ENCODE data around the gene SPATA21.

SPATA21 gene

DNA sequence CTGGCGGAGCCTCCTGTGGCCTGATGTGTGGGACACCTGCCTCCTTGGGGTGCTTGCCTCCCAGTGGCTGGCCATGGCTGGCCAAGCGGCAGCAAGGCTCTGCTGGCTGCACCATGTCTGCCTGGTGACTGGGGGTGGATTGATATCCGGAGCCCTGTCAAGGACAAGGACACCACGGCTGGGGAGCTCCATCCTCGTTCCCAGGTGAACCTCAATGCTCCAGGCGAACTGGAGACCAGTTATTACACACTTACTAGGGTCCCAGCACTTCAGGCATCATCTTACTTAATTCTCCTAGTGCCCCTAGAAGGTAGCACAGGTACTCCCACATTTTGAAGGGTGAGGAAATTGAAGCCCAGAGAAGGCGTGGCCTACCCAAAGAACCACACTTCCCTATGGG, 15.2 kb downstream of the SPATA21 start:
- Histone ChIP-seq H3K4me3 (ENCODE audit: low read depth in 1 of 2, low read length in 2 of 2) (no peak overlapping the region), H4K20me1 (ENCODE audit: insufficient read depth, low read length) (no peaks in the 10 kb centered on the region), H3K79me2 (ENCODE audit: insufficient read depth, low read length) (no peaks in the 10 kb centered on the region), H3K4me1 (ENCODE audit: insufficient read depth, low read length) (peaks cover 16% of the 10 kb centered on the region), H3K27ac (ENCODE audit: low read length) (no peak overlapping the region), H3K36me3 (ENCODE audit: insufficient read depth, low read length) (no peaks in the 10 kb centered on the region), H3K4me2 (ENCODE audit: insufficient read depth, low read length) (no peak overlapping the region), H3K9ac (ENCODE audit: low read depth, low read length) (no peak overlapping the region), H3K27me3 (ENCODE audit: insufficient read depth, low read length, poor library complexity) (peaks cover 5% of the 10 kb centered on the region), H3K9me3 (ENCODE audit: insufficient read depth, low read length, severe bottlenecking) (no peaks in the 10 kb centered on the region), H2AFZ (ENCODE audit: low read depth, low read length) (no peak overlapping the region)
- DNase-seq (no peak), ATAC-seq (ENCODE audit: insufficient read depth, low read depth) (no peak)
- TF ChIP-seq EZH2 (IDR thresholded peaks at IDR 0.05; ENCODE audit: borderline replicate concordance, low read depth, low read length, severe bottlenecking): no peak

DNA sequence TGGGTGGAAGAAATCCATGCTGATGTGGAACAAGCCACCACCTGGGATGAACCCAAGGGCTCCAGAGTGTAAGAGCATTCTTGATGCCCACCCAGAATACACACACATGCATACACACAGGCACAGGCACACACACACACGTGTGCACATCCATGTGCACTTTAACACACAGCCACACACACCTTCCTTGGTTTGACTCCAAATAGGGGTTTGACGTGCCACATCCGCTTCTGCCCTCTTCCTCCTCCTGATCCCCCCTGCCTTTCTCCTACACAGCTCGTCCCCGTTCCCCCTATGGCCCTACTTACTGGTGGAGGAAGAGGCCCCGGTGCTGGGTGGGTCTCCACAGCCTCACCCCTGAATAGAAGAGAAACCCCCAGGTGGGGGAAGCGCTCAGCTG, 16.0 kb downstream of the SPATA21 start:
- Histone ChIP-seq H3K9me3 (ENCODE audit: insufficient read depth, low read length, severe bottlenecking) (no peaks in the 10 kb centered on the region), H3K9ac (ENCODE audit: low read depth, low read length) (no peak overlapping the region), H2AFZ (ENCODE audit: low read depth, low read length) (no peak overlapping the region), H3K27me3 (ENCODE audit: insufficient read depth, low read length, poor library complexity) (peaks cover 5% of the 10 kb centered on the region), H3K4me2 (ENCODE audit: insufficient read depth, low read length) (0 out of 2 replicates have a peak overlapping the region, but pooled peaks have one; percentile 6), H3K4me1 (ENCODE audit: insufficient read depth, low read length) (peaks cover 16% of the 10 kb centered on the region), H3K4me3 (ENCODE audit: low read depth in 1 of 2, low read length in 2 of 2) (no peak overlapping the region), H3K36me3 (ENCODE audit: insufficient read depth, low read length) (no peaks in the 10 kb centered on the region), H3K27ac (ENCODE audit: low read length) (no peak overlapping the region), H4K20me1 (ENCODE audit: insufficient read depth, low read length) (no peaks in the 10 kb centered on the region), H3K79me2 (ENCODE audit: insufficient read depth, low read length) (no peaks in the 10 kb centered on the region)
- TF ChIP-seq, protein P1, sequence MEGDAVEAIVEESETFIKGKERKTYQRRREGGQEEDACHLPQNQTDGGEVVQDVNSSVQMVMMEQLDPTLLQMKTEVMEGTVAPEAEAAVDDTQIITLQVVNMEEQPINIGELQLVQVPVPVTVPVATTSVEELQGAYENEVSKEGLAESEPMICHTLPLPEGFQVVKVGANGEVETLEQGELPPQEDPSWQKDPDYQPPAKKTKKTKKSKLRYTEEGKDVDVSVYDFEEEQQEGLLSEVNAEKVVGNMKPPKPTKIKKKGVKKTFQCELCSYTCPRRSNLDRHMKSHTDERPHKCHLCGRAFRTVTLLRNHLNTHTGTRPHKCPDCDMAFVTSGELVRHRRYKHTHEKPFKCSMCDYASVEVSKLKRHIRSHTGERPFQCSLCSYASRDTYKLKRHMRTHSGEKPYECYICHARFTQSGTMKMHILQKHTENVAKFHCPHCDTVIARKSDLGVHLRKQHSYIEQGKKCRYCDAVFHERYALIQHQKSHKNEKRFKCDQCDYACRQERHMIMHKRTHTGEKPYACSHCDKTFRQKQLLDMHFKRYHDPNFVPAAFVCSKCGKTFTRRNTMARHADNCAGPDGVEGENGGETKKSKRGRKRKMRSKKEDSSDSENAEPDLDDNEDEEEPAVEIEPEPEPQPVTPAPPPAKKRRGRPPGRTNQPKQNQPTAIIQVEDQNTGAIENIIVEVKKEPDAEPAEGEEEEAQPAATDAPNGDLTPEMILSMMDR (IDR thresholded peaks at IDR 0.05; ENCODE audit: borderline replicate concordance, extremely low read depth, low read length, poor library complexity, severe bottlenecking): no peak
- TF ChIP-seq EZH2 (IDR thresholded peaks at IDR 0.05; ENCODE audit: borderline replicate concordance, low read depth, low read length, severe bottlenecking): no peak
- ATAC-seq (ENCODE audit: insufficient read depth, low read depth) (peak; percentile 29), DNase-seq (peak; percentile 23)

DNA sequence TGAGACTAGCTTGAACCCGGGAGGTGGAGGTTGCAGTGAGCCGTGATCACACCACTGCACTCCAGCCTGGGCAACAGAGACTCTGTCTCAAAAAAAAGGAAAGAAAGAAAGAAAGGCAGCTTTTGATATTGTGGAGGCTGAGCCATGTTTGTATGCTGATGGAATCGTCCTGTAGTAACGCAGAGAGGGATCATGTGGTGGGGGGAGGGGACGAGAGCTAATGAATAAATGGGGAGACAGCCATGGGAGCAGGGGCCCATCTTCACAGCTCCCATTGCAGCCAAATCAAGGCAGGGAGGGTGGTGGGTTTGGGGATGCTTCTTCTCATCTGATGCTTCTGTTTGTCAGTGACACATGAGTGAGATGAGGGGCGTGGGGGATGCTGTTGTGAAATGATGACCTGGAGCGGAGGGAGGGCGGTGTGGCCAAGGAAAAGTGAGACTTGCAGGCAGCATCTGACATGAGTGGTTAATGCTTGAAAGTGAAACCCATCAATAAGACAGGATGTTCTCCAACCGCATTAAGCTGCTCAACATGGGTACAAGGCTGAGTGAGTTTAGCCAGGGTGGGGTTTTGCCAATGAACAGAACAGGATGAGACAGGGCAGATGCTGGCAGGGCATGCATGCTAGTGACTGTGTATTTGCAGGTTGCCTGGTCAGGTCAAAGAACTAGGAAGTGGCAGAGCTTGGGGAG, 16.7 kb downstream of the SPATA21 start:
- H3K36me3 ChIP-seq (ENCODE audit: insufficient read depth, low read length): no peaks in the 10 kb centered on the region

DNA sequence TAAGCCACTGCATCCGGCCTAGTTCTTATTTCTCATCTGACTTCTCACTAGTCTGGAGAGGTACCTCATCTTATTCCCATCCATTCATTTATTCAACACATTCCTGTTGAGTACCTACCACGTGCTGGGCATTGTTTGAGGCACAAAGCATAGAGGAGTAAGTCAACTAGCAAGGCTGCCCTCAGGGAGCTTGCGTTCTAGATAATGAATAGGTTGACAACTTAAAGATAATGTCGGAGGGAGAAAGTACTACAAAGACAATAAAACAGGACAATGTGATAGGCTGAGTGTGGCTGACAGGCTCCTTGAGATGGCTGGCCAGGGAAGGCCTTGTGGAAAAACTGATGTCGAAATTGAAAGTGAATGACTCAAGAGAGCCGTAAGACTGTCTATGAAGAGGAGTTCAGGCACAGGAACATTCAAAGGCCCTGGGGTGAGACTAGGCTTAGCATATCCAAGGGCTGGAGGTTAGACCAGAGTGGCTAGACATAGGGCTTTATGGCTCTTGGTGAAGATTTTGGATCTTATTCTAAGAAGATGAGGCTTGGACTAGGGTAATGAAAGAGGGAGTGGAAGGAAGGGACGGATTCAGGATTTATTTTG, 18.3 kb downstream of the SPATA21 start:
- no peak overlapping the region for H3K27ac ChIP-seq (ENCODE audit: low read length)
- DNase-seq (no peak), ATAC-seq (ENCODE audit: insufficient read depth, low read depth) (no peak)
- no peak overlapping the region for H3K4me2 ChIP-seq (ENCODE audit: insufficient read depth, low read length)
- H3K79me2 ChIP-seq (ENCODE audit: insufficient read depth, low read length): no peaks in the 10 kb centered on the region
- no peak overlapping the region for H2AFZ ChIP-seq (ENCODE audit: low read depth, low read length)
- no peak overlapping the region for H3K9ac ChIP-seq (ENCODE audit: low read depth, low read length)
- H3K9me3 ChIP-seq (ENCODE audit: insufficient read depth, low read length, severe bottlenecking): no peaks in the 10 kb centered on the region
- peaks cover 16% of the 10 kb centered on the region for H3K4me1 ChIP-seq (ENCODE audit: insufficient read depth, low read length)
- H3K4me3 ChIP-seq (ENCODE audit: low read depth in 1 of 2, low read length in 2 of 2): no peak overlapping the region
- H3K36me3 ChIP-seq (ENCODE audit: insufficient read depth, low read length): no peaks in the 10 kb centered on the region
- no peaks in the 10 kb centered on the region for H3K27me3 ChIP-seq (ENCODE audit: insufficient read depth, low read length, poor library complexity)
- no peaks in the 10 kb centered on the region for H4K20me1 ChIP-seq (ENCODE audit: insufficient read depth, low read length)
- no peak for TF ChIP-seq EZH2 (IDR thresholded peaks at IDR 0.05; ENCODE audit: borderline replicate concordance, low read depth, low read length, severe bottlenecking)
- TF ChIP-seq, protein P1 (IDR thresholded peaks at IDR 0.05; ENCODE audit: borderline replicate concordance, extremely low read depth, low read length, poor library complexity, severe bottlenecking): no peak

More for the DNA sequence above, 16.7 kb downstream of the SPATA21 start:
- Histone ChIP-seq H3K4me2 (ENCODE audit: insufficient read depth, low read length) (peak overlapping the region; percentile 15; the same call in 1 of the 2 replicates), H3K27me3 (ENCODE audit: insufficient read depth, low read length, poor library complexity) (peaks cover 5% of the 10 kb centered on the region), H3K27ac (ENCODE audit: low read length) (no peak overlapping the region), H3K9ac (ENCODE audit: low read depth, low read length) (no peak overlapping the region), H3K79me2 (ENCODE audit: insufficient read depth, low read length) (no peaks in the 10 kb centered on the region), H4K20me1 (ENCODE audit: insufficient read depth, low read length) (no peaks in the 10 kb centered on the region), H3K4me1 (ENCODE audit: insufficient read depth, low read length) (peaks cover 16% of the 10 kb centered on the region), H3K9me3 (ENCODE audit: insufficient read depth, low read length, severe bottlenecking) (no peaks in the 10 kb centered on the region), H3K4me3 (ENCODE audit: low read depth in 1 of 2, low read length in 2 of 2) (no peak overlapping the region), H2AFZ (ENCODE audit: low read depth, low read length) (no peak overlapping the region)
- ATAC-seq (ENCODE audit: insufficient read depth, low read depth): peak; percentile 99
- no peak for TF ChIP-seq EZH2 (IDR thresholded peaks at IDR 0.05; ENCODE audit: borderline replicate concordance, low read depth, low read length, severe bottlenecking)
- TF ChIP-seq, protein P1 (IDR thresholded peaks at IDR 0.05; ENCODE audit: borderline replicate concordance, extremely low read depth, low read length, poor library complexity, severe bottlenecking): no peak
- peak; percentile 77 for DNase-seq

Measured in DND-41 (cell line).